Right forelimb (tissue), 1 donor: ENCODE results near the gene ORAI2.
"Not testable (repeated sequence)": the region's sequence is repeated elsewhere in the genome, so short reads cannot be mapped to it uniquely, and the experiment has no call there.

ENCODE experiments used
- DNase-seq: peaks from one replicate; pipeline ENCODE4 v3.0.0-alpha.2; 2018

The ORAI2 gene

GRCh38 chr7:102469972-102470825 is 36.8 kb downstream of the ORAI2 start:
- DNase-seq = no peak

DNA sequence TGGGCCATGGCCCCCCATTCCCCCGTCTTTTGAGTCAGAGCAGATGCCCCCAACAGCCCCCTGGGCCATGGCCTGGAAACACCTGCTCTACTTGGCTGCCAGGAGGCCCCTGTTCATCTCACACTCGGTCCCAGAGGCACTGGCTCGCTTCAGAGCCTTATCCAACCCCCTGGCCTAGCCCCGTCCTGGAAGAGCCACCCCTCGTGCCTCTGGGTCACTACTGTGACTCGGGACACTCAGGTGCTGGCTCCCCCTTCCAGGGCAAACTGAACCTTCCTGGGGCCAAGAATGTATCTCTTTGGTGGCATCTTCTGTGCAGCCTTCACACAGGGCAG is 38.4 kb downstream of the ORAI2 start:
- no peak for DNase-seq

DNA sequence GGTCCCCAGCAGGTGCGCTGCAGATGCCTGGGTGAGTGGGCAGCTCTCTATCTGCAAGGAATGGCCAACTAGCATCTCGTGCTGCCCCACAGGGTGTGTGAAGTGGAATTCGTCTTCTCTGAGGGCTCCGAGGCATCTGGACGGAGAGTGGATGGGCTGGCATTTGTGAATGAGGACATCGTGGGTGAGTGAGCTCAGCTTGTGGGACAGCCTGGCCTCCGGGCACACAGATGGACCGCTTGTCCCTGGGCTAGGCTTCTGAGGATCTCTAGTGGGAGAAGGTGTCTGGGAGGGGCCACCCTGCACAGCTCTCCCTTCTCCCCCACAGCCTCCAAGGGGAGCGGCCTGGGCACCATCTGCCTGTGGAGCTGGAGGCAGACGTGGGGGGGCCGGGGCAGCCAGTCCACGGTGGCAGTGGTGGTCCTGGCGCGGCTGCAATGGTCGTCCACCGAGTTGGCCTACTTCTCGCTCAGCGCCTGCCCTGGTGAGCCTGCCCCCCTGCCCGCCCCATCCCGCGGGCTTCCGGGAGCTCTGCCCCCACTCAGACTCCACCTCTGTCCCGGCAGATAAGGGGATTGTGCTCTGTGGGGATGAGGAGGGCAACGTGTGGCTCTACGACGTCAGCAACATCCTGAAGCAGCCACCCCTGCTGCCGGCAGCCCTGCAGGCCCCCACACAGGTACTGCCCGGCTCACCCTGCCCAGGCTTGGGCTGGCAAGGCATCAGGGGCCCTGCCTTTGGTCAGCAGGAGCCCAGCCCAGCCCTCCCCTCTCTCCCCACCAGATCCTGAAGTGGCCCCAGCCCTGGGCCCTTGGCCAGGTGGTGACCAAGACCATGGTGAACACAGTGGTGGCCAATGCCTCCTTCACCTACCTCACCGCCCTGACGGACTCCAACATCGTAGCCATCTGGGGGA is 39.0 kb downstream of the ORAI2 start:
- no peak for DNase-seq

GRCh38 chr7:102473271-102473991 is 40.1 kb downstream of the ORAI2 start:
- no peak for DNase-seq

DNA sequence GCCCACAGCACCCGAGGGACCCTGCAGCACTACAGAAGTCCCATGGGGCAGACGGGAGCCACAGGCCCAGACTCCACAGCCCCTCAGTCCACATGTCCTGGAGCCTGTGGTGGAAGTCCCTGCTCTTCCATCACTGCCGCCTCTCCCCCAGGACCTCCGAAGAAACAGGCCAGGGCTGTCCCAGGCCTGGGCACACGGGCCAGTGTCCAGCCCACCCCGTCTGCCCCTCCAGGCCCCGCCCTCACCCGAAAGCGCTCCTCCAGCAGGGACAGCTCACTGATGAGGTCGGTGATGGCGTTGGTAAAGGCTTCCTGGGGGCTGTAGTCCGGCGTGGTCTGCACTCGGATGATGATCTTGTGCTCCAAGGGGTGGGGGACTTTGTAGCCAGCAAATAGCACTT is 40.7 kb downstream of the ORAI2 start:
- DNase-seq = not testable (repeated sequence)

- not testable (repeated sequence) for DNase-seq
These were observed 41.5 kb downstream of the ORAI2 start for GRCh38 chr7:102474736-102475435.

DNA sequence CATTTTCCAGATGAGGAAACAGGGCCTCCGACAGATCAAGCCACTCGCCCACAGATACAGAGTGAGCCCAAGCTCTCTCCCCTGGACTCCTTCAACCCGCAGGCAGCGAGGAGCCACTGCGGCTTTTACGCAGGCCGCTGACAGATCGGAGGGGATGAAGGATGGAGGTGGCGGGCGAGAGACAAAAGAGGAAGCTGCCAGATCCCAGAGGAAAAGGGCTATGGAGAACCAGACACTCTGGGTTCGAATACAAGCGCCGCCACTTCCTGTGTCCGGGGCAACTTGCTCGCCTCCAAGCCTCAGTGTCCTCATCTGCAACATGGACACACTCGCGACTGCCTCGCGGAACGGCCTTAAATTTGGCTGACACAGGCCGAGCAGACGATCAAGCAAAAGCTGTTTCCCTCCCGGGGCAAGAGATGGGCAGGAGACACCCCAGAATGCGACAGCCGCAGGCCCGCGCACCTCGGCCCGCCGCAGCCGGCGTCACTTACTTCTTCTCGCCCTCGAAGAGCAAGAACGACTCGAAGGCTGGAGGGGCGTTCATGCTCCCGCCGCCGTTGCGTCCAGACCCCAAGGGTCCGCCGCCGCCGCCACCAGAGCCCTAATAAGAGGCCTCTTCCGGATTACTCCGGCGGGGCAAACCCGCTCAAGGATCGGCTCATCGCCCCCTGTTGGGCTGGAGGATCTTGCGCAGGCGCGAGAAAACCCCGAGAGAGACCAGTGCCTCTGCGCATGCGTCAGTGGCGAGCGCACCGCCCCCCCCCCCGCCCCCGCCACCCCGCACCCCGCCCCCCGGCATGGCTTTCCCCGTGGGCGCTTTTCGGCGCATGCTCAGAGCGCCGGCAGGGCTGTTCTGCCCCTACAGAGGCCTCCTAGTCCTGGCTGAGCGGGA is 45.2 kb downstream of the ORAI2 start, which contains the start of gene POLR2J:
Gene POLR2J, minus strand, starts transcription at position 609 of the 895 bp plus-strand sequence. Its CDS starts 62 bp downstream, at position 547.
- peak; percentile 88 for DNase-seq

DNA sequence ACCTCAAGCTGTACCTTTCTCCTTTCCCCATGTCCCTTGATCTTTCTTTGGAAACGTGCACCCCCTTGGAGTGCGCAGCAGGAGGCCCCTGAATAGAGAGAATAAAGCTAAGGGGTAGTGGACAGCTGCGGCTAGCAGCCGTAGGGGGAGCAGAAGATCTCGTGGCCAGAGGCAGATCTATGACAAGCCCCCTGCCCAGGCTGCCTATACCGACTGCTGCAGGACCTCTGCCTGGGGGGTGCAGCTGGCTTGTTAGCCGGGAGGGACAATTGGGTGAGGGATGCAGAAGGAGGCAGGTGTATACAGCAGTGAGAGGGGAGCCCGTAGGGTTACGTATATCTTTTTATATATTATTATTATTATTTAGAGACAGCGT is 45.8 kb downstream of the ORAI2 start:
- DNase-seq = not testable (repeated sequence)

GRCh38 chr7:102479982-102480637 is 46.7 kb downstream of the ORAI2 start:
- DNase-seq = not testable (repeated sequence)

GRCh38 chr7:102481962-102482361 is 48.6 kb downstream of the ORAI2 start:
- not testable (repeated sequence) for DNase-seq

DNA sequence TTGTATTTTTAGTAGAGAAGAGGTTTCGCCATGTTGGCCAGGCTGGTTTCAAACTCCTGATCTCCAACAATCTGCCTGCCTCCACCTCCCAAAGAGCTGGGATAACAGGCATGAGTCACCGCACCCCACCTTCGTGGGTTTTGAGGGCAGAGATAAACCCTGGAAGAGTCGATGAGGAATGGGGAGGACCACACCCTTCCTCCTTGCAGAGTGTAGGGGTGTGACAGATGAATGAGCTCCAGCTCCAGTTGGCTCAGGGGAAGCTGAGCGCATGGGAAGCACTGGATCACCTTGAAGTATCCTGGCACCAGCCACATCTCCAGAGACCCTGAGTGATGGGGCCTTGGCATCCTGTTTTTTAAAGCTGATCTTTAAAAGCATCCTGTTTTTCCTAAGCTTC is 50.9 kb downstream of the ORAI2 start:
- DNase-seq = not testable (repeated sequence)

- DNase-seq = not testable (repeated sequence)
These were observed 57.2 kb downstream of the ORAI2 start for GRCh38 chr7:102490529-102491075.

GRCh38 chr7:102493220-102493935 is 60.0 kb downstream of the ORAI2 start:
- DNase-seq = not testable (repeated sequence)

DNA sequence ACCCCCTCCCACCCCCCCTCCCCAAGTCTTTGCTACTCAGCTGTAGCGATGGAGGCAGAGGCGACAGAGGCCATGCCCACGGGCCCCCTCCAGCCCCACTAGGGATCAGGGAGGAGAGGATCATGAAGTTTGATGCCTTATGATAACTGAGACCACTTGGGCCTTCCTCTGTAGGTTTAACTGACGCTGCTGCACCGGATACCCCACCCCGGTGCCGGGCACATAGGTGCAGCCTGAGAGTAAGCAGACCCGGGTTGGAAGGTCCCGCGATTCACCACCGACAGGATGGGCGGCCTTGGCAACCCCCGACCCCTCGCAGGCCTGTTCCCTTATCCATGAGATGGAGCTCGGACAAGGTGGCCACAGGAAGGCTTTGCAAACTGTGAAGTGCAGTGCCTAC is 60.7 kb downstream of the ORAI2 start:
- DNase-seq = not testable (repeated sequence)

DNA sequence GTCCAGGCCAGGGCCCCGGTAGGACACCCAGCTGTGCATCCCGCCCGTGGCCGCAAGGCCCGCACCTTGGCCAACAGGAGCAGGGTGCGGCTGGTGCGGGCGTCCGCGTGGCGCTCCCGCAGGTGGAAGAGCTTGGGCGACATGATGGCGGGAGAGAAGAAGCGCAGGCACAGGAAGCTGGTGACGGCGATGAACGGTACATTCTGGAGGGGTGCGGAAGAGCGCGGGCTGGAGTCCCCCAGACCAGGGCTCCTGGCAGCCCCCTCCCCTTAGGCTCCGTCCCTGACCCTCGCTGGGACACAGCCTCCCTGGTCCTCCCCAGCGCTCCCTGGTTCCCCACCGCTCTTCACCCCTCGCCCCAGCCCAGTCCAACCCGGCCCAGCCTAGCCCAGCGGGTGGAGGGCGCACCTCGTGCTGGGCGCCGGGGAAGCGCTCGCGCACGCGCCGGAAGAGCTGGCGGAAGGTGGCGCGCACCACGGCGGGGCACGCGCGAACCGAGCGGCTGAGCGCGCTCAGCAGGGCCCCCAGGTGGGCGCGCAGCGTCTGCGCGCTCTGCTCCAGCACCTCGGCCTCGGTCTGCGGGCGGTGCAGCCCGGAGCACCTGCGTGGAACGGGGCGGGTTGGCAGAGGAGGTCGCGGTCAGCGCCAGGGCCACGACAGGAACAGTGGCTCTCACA is 61.2 kb downstream of the ORAI2 start:
- DNase-seq = not testable (repeated sequence)

DNA sequence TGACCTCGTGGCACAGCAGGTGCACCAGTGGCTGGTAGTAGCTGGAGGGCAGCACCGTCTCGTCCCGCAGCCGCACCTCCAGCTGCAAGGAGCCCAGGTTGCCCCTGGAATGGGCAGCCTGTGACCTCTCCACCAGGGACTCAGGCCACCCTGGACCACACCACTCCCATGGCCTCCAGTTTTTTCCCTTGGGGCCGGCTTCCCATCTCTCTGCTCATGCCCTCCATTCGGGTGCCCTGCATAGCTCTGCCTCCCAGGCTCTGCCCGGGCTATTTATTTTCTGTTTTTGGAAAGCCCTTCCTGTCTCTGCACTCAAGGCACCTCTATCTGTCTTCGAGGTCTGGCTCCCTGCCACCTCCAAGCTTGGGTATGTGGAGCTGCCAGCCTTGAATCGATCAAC is 63.5 kb downstream of the ORAI2 start:
- not testable (repeated sequence) for DNase-seq

- DNase-seq = not testable (repeated sequence)
These were observed 63.9 kb downstream of the ORAI2 start for GRCh38 chr7:102497308-102497707.

DNA sequence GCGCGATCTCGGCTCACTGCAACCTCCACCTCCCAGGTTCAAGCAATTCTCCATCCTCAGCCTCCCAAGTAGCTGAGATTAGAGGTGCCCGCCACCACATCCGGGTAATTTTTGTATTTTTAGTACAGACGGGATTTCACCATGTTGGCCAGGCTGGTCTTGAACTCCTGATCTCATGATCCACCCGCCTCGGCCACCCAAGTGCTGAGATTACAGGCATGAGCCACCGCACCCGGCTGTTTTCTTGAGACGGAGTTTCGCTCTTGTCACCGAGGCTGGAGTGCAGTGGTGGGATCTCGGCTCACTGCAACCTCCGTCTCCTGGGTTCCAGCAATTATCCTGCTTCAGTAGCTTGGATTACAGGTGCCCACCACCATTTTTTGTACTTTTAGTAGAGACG is 64.9 kb downstream of the ORAI2 start:
- not testable (repeated sequence) for DNase-seq

GRCh38 chr7:102503141-102503540 is 69.8 kb downstream of the ORAI2 start:
- not testable (repeated sequence) for DNase-seq
